Liver (tissue), 9 donors: Measurements from ENCODE around the gene C15orf62. TPM values are rescaled to one million over a fixed set of nuclear protein-coding genes. Genes with fewer than 3 reads are reported as not detected.
A peak's percentile ranks its signal among the peaks of the same experiment; 100 is the strongest.

Source experiments
- DNase-seq: peaks from one replicate; pipeline ENCODE4 v3.0.0-alpha.2; 2017; ENCODE audit warnings: low spot score
- H3K27ac ChIP-seq, 2 donors: one replicate each; pipeline ENCODE4 v1.7.0; 2013; ENCODE audit warnings: inconsistent platforms in 2 of 2, low read length in 2 of 2, control low read depth in 1 of 2, low read depth in 1 of 2, mild to moderate bottlenecking in 1 of 2
- H3K27me3 ChIP-seq, 4 donors: one replicate each; pipeline versions ENCODE4 v1.6.1 to v1.7.0; 2013; ENCODE audit warnings: low read length in 3 of 4, inconsistent platforms in 1 of 4, mild to moderate bottlenecking in 1 of 4, moderate library complexity in 1 of 4; ENCODE audit not compliant: control insufficient read depth in 4 of 4, insufficient read depth in 4 of 4
- H3K36me3 ChIP-seq, 4 donors: one replicate each; pipeline versions ENCODE4 v1.6.1 to v1.7.0; 2013; ENCODE audit warnings: low read length in 3 of 4, mild to moderate bottlenecking in 3 of 4, low read depth in 1 of 4, moderate library complexity in 1 of 4; ENCODE audit not compliant: control insufficient read depth in 4 of 4, insufficient read depth in 3 of 4
- H3K4me1 ChIP-seq, 4 donors: one replicate each; pipeline versions ENCODE4 v1.6.1 to v1.7.0; 2013; ENCODE audit warnings: low read length in 3 of 4, mild to moderate bottlenecking in 3 of 4, moderate library complexity in 1 of 4; ENCODE audit not compliant: control insufficient read depth in 4 of 4, insufficient read depth in 4 of 4
- H3K4me3 ChIP-seq, 3 donors: one replicate each; pipeline versions ENCODE4 v1.6.1 to v1.7.0; 2013; ENCODE audit warnings: low read length in 3 of 3, control low read depth in 1 of 3, low read depth in 1 of 3, mild to moderate bottlenecking in 1 of 3
- H3K9ac ChIP-seq, 2 donors: one replicate each; pipeline ENCODE4 v1.7.0; 2013; ENCODE audit warnings: low read length in 2 of 2, mild to moderate bottlenecking in 2 of 2, moderate library complexity in 2 of 2, control low read depth in 1 of 2, low read depth in 1 of 2
- H3K9me3 ChIP-seq, 4 donors: one replicate each; pipeline versions ENCODE4 v1.6.1 to v1.7.0; 2013; ENCODE audit warnings: low read length in 3 of 4; ENCODE audit not compliant: control insufficient read depth in 4 of 4
- FOXA2 ChIP-seq: IDR thresholded peaks from 2 replicates; pipeline ENCODE4 v1.6.1; 2016; ENCODE audit warnings: antibody characterized with exemption
- RXRA ChIP-seq, 2 donors: IDR thresholded peaks; 2 replicates each; pipeline ENCODE4 v1.6.1; 2017 to 2018; ENCODE audit warnings: antibody characterized with exemption in 2 of 2, mild to moderate bottlenecking in 1 of 2
- SP1 ChIP-seq: IDR thresholded peaks from 2 replicates; pipeline ENCODE4 v1.6.1; 2018; ENCODE audit warnings: antibody characterized with exemption, mild to moderate bottlenecking
- TAF1 ChIP-seq: conservative IDR thresholded peaks from 2 replicates; pipeline ENCODE4 v1.6.1; 2016; ENCODE audit warnings: antibody characterized with exemption, mild to moderate bottlenecking
- WGBS: extraction: QIAGEN DNeasy Blood & Tissue Kit; methylation state at CpG from one replicate; pipeline ENCODE4 v1.1.7; 2013; 5-methylcytosine and 5-hydroxymethylcytosine counted together
- polyA plus RNA-seq, 2 donors: library from polyadenylated mRNA; stranded (reverse) in 1 of 2; unstranded in 1 of 2; fragments of 200-250 nt in 1 of 2; fragments of >200 nt in 1 of 2; fragmentation: Nextera tagmentation in 1 of 2; extraction: Ambion mirVana in 1 of 2; gene quantifications; one replicate each; pipeline versions ENCODE4 v1.2.1 to v1.2.3, GENCODE V29; 2013 to 2015
- total RNA-seq, 2 donors: library from RNA; depleted of rRNA; stranded (reverse); fragments of >200 nt; gene quantifications; one replicate each; pipeline ENCODE4 v1.2.3, GENCODE V29; 2014
- TF ChIP-seq, protein P1 (sequence below): IDR thresholded peaks from 2 replicates; pipeline ENCODE4 v1.6.1; 2016; ENCODE audit warnings: antibody characterized with exemption
- TF ChIP-seq, protein P2 (sequence below): IDR thresholded peaks from 2 replicates; pipeline ENCODE4 v1.6.1; 2016; ENCODE audit warnings: antibody characterized with exemption
- TF ChIP-seq, protein P3 (sequence below): fragments of 150-350 bp; IDR thresholded peaks from 2 replicates; pipeline ENCODE4 v1.5.1; 2017; ENCODE audit warnings: improper control_type of control experiment, low read depth, low read length; ENCODE audit not compliant: missing input control
- TF ChIP-seq, protein P4 (sequence below): IDR thresholded peaks from 2 replicates; pipeline ENCODE4 v1.6.1; 2016; ENCODE audit warnings: antibody characterized with exemption, mild to moderate bottlenecking
- donor health status: healthy.
- donor health status: healthy.
- donor health status: healthy.
- donor health status: healthy.
- donor health status: healthy.

The C15orf62 gene
- total and polyA plus RNA-seq, 4 donors = 0.19 to 0.92 (median 0.59) TPM

DNA sequence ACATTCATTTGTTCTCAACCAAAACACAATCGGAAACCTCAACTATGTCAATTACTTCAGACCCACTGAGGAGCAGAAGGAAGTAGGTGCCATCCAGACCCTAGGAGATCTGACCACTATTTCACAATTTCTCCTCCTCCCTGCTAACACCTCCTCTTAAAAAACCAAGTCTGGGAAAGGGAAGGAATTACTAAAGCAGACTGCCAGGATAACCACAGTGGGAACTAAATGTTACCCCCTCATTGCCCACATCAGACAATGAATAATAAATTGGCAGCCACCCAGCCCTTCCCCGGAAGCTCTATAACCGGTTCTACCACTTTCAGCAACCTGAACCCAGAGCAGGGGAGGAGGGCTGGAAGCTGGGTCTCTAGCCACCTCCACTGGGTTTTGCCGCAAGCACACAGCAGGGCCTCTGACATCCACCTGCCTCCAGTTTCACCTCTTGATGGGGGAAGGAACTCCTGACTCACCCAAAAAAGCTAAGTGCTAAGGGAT, 17.6 kb downstream of the C15orf62 start:
- Histone ChIP-seq H3K4me3 (no peak overlapping the region), H3K27me3 (no peaks in the 10 kb centered on the region), H3K36me3 (peaks cover 0 to 5% (median under 1%) of the 10 kb centered on the region in 4 donors), H3K9ac (no peak overlapping the region), H3K4me1 (peaks cover 0 to 18% (median 8%) of the 10 kb centered on the region in 4 donors), H3K9me3 (no peaks in the 10 kb centered on the region), H3K27ac (peak overlapping the region in 1 of 2 donors; percentile 10)
- WGBS = 38% methylated on average over 4 of the region's 4 CpGs
- TF ChIP-seq, protein P1, sequence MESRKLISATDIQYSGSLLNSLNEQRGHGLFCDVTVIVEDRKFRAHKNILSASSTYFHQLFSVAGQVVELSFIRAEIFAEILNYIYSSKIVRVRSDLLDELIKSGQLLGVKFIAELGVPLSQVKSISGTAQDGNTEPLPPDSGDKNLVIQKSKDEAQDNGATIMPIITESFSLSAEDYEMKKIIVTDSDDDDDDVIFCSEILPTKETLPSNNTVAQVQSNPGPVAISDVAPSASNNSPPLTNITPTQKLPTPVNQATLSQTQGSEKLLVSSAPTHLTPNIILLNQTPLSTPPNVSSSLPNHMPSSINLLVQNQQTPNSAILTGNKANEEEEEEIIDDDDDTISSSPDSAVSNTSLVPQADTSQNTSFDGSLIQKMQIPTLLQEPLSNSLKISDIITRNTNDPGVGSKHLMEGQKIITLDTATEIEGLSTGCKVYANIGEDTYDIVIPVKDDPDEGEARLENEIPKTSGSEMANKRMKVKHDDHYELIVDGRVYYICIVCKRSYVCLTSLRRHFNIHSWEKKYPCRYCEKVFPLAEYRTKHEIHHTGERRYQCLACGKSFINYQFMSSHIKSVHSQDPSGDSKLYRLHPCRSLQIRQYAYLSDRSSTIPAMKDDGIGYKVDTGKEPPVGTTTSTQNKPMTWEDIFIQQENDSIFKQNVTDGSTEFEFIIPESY = no peak
- TF ChIP-seq SP1 (peak; percentile 17), FOXA2 (no peak), TAF1 (no peak), RXRA (IDR thresholded peaks at IDR 0.05) (no peak)
- TF ChIP-seq, protein P2, sequence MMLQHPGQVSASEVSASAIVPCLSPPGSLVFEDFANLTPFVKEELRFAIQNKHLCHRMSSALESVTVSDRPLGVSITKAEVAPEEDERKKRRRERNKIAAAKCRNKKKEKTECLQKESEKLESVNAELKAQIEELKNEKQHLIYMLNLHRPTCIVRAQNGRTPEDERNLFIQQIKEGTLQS = no peak
- no peak for DNase-seq

DNA sequence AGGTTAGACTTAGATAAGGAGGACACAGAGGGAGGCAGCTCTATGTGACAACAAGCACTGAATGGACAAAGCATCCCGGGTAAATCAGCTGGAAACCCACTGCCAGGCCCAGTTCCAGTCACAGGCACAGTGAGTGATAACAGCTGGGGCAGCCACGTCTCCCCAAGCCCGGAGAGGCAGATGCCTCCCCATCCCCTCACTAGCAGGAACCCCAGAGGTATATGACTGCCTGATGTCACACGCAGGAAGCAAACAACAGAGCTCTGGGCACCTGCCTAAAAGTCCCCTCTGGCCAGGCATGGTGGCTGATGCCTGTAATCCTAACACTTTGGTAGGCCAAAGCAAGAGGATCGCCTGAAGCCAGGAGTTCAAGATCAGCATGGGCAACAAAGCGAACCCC, 18.2 kb downstream of the C15orf62 start:
- H3K27ac ChIP-seq = peak overlapping the region in 1 of 2 donors; percentile 10
- H3K9ac ChIP-seq = no peak overlapping the region

More for the DNA sequence above, 18.2 kb downstream of the C15orf62 start:
- H3K4me3 ChIP-seq = no peak overlapping the region
- peaks cover 1 to 18% (median 8%) of the 10 kb centered on the region in 4 donors for H3K4me1 ChIP-seq
- no peaks in the 10 kb centered on the region for H3K27me3 ChIP-seq
- TF ChIP-seq, protein P3, sequence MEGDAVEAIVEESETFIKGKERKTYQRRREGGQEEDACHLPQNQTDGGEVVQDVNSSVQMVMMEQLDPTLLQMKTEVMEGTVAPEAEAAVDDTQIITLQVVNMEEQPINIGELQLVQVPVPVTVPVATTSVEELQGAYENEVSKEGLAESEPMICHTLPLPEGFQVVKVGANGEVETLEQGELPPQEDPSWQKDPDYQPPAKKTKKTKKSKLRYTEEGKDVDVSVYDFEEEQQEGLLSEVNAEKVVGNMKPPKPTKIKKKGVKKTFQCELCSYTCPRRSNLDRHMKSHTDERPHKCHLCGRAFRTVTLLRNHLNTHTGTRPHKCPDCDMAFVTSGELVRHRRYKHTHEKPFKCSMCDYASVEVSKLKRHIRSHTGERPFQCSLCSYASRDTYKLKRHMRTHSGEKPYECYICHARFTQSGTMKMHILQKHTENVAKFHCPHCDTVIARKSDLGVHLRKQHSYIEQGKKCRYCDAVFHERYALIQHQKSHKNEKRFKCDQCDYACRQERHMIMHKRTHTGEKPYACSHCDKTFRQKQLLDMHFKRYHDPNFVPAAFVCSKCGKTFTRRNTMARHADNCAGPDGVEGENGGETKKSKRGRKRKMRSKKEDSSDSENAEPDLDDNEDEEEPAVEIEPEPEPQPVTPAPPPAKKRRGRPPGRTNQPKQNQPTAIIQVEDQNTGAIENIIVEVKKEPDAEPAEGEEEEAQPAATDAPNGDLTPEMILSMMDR = no peak
- TF ChIP-seq, protein P4, sequence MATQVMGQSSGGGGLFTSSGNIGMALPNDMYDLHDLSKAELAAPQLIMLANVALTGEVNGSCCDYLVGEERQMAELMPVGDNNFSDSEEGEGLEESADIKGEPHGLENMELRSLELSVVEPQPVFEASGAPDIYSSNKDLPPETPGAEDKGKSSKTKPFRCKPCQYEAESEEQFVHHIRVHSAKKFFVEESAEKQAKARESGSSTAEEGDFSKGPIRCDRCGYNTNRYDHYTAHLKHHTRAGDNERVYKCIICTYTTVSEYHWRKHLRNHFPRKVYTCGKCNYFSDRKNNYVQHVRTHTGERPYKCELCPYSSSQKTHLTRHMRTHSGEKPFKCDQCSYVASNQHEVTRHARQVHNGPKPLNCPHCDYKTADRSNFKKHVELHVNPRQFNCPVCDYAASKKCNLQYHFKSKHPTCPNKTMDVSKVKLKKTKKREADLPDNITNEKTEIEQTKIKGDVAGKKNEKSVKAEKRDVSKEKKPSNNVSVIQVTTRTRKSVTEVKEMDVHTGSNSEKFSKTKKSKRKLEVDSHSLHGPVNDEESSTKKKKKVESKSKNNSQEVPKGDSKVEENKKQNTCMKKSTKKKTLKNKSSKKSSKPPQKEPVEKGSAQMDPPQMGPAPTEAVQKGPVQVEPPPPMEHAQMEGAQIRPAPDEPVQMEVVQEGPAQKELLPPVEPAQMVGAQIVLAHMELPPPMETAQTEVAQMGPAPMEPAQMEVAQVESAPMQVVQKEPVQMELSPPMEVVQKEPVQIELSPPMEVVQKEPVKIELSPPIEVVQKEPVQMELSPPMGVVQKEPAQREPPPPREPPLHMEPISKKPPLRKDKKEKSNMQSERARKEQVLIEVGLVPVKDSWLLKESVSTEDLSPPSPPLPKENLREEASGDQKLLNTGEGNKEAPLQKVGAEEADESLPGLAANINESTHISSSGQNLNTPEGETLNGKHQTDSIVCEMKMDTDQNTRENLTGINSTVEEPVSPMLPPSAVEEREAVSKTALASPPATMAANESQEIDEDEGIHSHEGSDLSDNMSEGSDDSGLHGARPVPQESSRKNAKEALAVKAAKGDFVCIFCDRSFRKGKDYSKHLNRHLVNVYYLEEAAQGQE = no peak
- no peak for DNase-seq
- 77% methylated on average over 6 of the region's 6 CpGs for WGBS
- H3K36me3 ChIP-seq = peaks cover 0 to 5% (median under 1%) of the 10 kb centered on the region in 4 donors
- no peaks in the 10 kb centered on the region for H3K9me3 ChIP-seq
